ENCODE results near the gene CARD9. TPM values are rescaled to one million over a fixed set of nuclear protein-coding genes. Genes with fewer than 3 reads are reported as not detected.

The CARD9 gene
- total RNA-seq, 2 donors from 2014 or later, result 0.15 to 1.1 TPM

DNA sequence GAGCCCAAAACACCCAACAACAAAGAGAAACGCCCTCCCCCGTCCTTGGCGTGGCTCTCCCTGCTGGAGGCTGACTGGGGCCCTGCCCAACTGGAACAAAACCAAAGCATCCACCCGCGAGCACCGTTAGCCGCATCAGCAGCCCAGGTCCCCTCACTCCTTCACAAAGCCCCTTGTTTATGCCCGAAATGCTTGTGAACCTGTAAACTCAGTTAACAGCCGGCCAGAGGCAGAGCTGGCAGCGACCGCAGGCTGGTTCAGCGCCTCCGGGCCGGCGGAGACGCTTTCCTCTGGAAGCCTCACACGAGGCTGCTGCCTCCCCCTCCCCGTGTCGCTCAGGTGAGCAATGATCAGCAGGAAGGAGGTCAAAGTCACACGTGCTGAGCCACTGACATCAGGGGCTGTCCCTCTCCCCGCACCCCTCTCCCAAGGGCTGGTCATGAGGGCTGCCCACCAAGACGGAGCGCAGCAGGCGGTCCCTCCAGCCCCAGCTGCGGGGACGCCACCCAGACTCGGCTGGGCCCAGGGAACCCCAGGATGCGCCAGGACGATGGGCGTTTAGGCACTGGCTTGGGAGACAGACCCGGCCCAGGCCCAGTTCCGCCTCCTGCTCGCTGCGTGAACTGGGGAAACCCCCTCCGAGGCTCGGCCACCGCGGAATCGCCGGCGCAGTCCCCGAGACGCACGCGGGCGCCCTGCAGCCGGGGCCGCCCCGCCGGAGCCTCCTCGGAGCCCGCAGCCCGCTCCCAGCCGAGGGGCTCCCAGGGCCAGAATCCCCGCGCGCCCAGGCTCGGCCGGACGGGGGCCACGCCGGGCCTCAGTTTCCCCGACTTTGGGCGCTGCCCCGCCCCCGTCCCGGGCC lies 25.9 kb upstream of the CARD9 start:
- H3K27ac ChIP-seq, result peak overlapping the region; percentile 38 to 62
- H3K27me3 ChIP-seq, result no peaks in the 10 kb centered on the region
- peaks cover 21% of the 10 kb centered on the region for H3K36me3 ChIP-seq
- DNase-seq (ENCODE audit: low spot score), result no peak
- H3K4me3 ChIP-seq, result peak overlapping the region; percentile 91 to 98
- TF ChIP-seq, protein P1, sequence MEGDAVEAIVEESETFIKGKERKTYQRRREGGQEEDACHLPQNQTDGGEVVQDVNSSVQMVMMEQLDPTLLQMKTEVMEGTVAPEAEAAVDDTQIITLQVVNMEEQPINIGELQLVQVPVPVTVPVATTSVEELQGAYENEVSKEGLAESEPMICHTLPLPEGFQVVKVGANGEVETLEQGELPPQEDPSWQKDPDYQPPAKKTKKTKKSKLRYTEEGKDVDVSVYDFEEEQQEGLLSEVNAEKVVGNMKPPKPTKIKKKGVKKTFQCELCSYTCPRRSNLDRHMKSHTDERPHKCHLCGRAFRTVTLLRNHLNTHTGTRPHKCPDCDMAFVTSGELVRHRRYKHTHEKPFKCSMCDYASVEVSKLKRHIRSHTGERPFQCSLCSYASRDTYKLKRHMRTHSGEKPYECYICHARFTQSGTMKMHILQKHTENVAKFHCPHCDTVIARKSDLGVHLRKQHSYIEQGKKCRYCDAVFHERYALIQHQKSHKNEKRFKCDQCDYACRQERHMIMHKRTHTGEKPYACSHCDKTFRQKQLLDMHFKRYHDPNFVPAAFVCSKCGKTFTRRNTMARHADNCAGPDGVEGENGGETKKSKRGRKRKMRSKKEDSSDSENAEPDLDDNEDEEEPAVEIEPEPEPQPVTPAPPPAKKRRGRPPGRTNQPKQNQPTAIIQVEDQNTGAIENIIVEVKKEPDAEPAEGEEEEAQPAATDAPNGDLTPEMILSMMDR (IDR thresholded peaks at IDR 0.05), result no peak
- no peaks in the 10 kb centered on the region for H3K9me3 ChIP-seq
- H3K4me1 ChIP-seq, result peaks cover 0 to 21% of the 10 kb centered on the region in 2 donors

DNA sequence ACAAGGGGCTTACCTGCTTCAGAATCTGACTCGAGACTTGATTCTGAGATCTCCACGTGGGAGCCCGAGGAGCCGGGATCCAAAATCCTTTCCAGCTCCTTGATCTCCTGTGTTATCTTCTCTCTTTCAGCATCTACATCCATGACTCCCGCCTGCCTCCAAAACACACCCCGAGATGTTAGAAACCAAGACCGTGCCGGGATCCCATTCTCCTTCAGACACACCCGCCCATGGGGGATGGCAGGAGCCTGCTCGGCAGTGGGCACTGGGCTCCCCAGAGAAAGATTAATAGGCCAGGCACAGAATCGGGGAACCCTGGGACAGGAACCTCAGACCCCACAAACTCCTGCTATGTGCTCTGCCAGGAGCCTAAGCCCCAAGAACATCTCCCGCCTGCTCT lies 24.8 kb upstream of the CARD9 start:
- H3K36me3 ChIP-seq, result peaks cover 30% of the 10 kb centered on the region
- TF ChIP-seq, protein P1 (IDR thresholded peaks at IDR 0.05), result no peak
- no peaks in the 10 kb centered on the region for H3K27me3 ChIP-seq
- H3K4me1 ChIP-seq, result peaks cover 0 to 21% of the 10 kb centered on the region in 2 donors
- H3K4me3 ChIP-seq, result no peak overlapping the region
- no peak overlapping the region for H3K27ac ChIP-seq
- DNase-seq (ENCODE audit: low spot score), result no peak
- no peaks in the 10 kb centered on the region for H3K9me3 ChIP-seq

DNA sequence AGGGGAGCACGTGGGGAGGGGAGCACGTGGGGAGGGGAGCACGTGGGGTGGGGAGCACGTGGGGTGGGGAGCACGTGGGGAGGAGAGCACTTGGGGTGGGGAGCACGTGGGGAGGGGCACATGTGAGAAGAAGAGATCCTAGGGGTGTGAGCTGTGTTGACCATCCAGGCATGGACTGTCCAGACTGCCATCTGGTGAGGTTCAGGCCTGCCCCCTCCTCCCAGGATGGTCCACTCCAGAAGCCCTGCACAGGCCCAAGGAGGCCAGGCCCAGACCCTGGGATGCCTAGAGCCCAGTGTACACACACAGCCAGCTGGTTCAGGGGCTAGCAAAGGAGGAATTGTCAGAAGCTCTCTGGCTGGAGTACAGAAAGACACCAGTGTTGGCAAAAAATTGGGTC lies 24.2 kb upstream of the CARD9 start:
- H3K36me3 ChIP-seq, result peaks cover 37% of the 10 kb centered on the region
- no peak for DNase-seq (ENCODE audit: low spot score)
- H3K4me3 ChIP-seq, result no peak overlapping the region
- TF ChIP-seq, protein P1 (IDR thresholded peaks at IDR 0.05), result no peak
- peaks cover 0 to 21% of the 10 kb centered on the region in 2 donors for H3K4me1 ChIP-seq
- H3K9me3 ChIP-seq, result no peaks in the 10 kb centered on the region
- H3K27ac ChIP-seq, result no peak overlapping the region
- no peaks in the 10 kb centered on the region for H3K27me3 ChIP-seq

DNA sequence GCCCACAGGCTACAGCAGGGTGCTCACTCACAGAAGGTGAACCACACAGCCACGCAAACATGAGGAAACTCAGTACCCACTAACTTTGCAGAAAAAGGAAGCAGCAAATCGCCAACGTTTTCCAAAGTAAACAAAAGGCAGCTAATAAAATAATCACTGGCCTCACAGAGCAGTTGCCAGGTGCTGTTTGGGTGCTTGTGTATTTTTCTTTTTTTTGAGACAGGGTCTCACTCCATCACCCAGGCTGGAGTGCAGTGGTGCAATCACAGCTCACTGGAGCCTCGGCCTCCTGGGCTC lies 22.7 kb upstream of the CARD9 start:
- no peak for DNase-seq (ENCODE audit: low spot score)
- Histone ChIP-seq H3K27me3 (no peaks in the 10 kb centered on the region), H3K4me1 (peaks cover 0 to 21% of the 10 kb centered on the region in 2 donors), H3K9me3 (no peaks in the 10 kb centered on the region), H3K36me3 (peaks cover 50% of the 10 kb centered on the region), H3K27ac (no peak overlapping the region), H3K4me3 (no peak overlapping the region)
- TF ChIP-seq, protein P1 (IDR thresholded peaks at IDR 0.05), result no peak

DNA sequence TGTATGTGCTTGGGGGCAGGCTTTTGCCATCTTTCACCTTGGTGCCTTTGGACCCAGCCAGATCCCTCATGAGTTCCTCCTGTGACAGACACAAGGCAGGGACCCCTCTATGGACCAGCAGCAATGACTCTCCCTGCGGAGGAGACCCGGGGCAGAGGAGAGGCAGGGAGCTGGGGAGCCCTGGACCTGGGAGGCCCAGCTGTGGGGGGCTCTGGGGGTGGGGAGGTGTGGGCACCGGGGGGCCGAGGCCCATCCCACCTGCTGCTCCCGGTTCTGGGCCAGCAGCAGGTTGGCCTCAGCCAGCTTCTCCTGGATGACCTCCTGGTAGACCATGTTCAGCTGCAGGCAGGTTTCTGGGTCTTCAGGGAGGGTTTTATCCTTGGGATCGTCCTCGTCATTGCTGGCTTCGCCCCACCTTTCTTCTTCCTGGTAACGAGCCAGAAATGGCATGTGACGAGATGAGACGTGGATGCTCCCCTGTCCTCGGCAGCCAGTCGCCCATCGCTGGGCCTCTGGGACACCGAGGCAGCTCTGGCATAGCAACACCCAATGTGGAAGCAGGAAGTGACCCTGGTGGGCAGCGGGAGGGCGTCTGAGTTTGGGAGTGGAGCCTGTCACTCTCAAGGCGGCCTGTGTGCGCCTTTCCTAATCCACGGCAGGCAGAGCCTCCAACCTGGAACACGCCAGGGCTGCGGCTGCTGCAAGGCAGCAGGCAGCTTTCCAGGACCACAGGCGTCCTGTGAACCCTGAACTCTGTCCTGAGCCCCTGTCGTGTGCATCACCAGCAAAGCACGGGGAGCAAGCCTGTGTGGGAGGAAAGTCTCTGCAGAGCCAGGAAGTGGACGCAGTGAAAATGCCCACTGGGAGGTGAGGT lies 22.1 kb upstream of the CARD9 start:
- H3K4me3 ChIP-seq, result no peak overlapping the region
- no peak overlapping the region for H3K27ac ChIP-seq
- H3K4me1 ChIP-seq, result peaks cover 0 to 19% of the 10 kb centered on the region in 2 donors
- H3K9me3 ChIP-seq, result no peaks in the 10 kb centered on the region
- DNase-seq (ENCODE audit: low spot score), result no peak
- TF ChIP-seq, protein P1 (IDR thresholded peaks at IDR 0.05), result no peak
- no peaks in the 10 kb centered on the region for H3K27me3 ChIP-seq
- peaks cover 50% of the 10 kb centered on the region for H3K36me3 ChIP-seq
